HG03520 (cell line): ENCODE results near the gene CMKLR1.

ENCODE experiments used
- ATAC-seq: cut with Tn5 transposase; IDR thresholded peaks from one replicate; pipeline ENCODE4 v1.9.1; 2021; ENCODE audit warnings: mild to moderate bottlenecking, moderate library complexity; ENCODE audit not compliant: unreplicated experiment

The CMKLR1 gene

GRCh38 chr12:108269224-108269623, 69.9 kb downstream of the CMKLR1 start:
- no peak for ATAC-seq

- ATAC-seq = no peak
Observed at GRCh38 chr12:108268397-108268796, 70.7 kb downstream of the CMKLR1 start.

GRCh38 chr12:108267450-108267849, 71.7 kb downstream of the CMKLR1 start:
- no peak for ATAC-seq

- ATAC-seq = no peak
Observed at GRCh38 chr12:108266131-108266530, 73.0 kb downstream of the CMKLR1 start.

- ATAC-seq = no peak
Observed at GRCh38 chr12:108265505-108265904, 73.6 kb downstream of the CMKLR1 start.

- ATAC-seq = no peak
Observed at GRCh38 chr12:108260969-108261368, 78.1 kb downstream of the CMKLR1 start.

- no peak for ATAC-seq
Observed at GRCh38 chr12:108260039-108260438, 79.1 kb downstream of the CMKLR1 start.

GRCh38 chr12:108257610-108258106, 81.5 kb downstream of the CMKLR1 start:
- no peak for ATAC-seq

GRCh38 chr12:108257004-108257403, 82.1 kb downstream of the CMKLR1 start:
- no peak for ATAC-seq

- no peak for ATAC-seq
Observed at GRCh38 chr12:108255252-108255602, 83.9 kb downstream of the CMKLR1 start.

GRCh38 chr12:108254517-108255251, 84.4 kb downstream of the CMKLR1 start:
- no peak for ATAC-seq

- no peak for ATAC-seq
Observed at GRCh38 chr12:108254030-108254429, 85.1 kb downstream of the CMKLR1 start.

GRCh38 chr12:108253540-108253939, 85.6 kb downstream of the CMKLR1 start:
- no peak for ATAC-seq

GRCh38 chr12:108252523-108252922, 86.6 kb downstream of the CMKLR1 start:
- ATAC-seq = no peak

- no peak for ATAC-seq
Observed at GRCh38 chr12:108248011-108248410, 91.1 kb downstream of the CMKLR1 start.

GRCh38 chr12:108247130-108247529, 92.0 kb downstream of the CMKLR1 start:
- ATAC-seq = no peak

- ATAC-seq = no peak
Observed at GRCh38 chr12:108241986-108242703, 97.0 kb downstream of the CMKLR1 start.

GRCh38 chr12:108240928-108241327, 98.2 kb downstream of the CMKLR1 start:
- ATAC-seq = no peak

- no peak for ATAC-seq
Observed at GRCh38 chr12:108240027-108240785, 98.9 kb downstream of the CMKLR1 start.

GRCh38 chr12:108239378-108239777, 99.7 kb downstream of the CMKLR1 start:
- no peak for ATAC-seq

- ATAC-seq = no peak
Observed at GRCh38 chr12:108238474-108238873, 100.6 kb downstream of the CMKLR1 start.
